Activated CD8-positive, alpha-beta T cell treated with anti-CD3 and anti-CD28 coated beads for 36 hours (primary cell): ENCODE results near the gene CASD1. TPM values are rescaled to one million over a fixed set of nuclear protein-coding genes. Genes with fewer than 3 reads are reported as not detected.

ENCODE experiments used
- ATAC-seq: fragments of 200-7000 bp; cut with Tn5 transposase; one replicate; pipeline ENCODE4 v1.10.0; 2021; ENCODE audit warnings: mild to moderate bottlenecking, moderate library complexity
- CTCF ChIA-PET: fragments of 350-600 bp; sonication (Branson Sonifier 250); formaldehyde crosslinking; loops from one replicate; lab custom pipeline; 2021; ENCODE audit warnings: antibody characterized with exemption; lab: Charles Lee
- POLR2A ChIA-PET: fragments of 350-600 bp; sonication (Branson Sonifier 250); formaldehyde crosslinking; loops from one replicate; lab custom pipeline; 2021; ENCODE audit warnings: antibody characterized with exemption; lab: Charles Lee
- DNase-seq: peaks from one replicate; pipeline ENCODE4 v3.0.0-alpha.2; 2020
- H3K27ac Mint-ChIP-seq: one replicate; pipeline ENCODE4 v1.8.0; 2021; ENCODE audit warnings: mild to moderate bottlenecking, mixed read lengths
- H3K27me3 Mint-ChIP-seq: one replicate; pipeline ENCODE4 v1.8.0; 2021; ENCODE audit warnings: mixed read lengths
- H3K36me3 Mint-ChIP-seq: one replicate; pipeline ENCODE4 v1.8.0; 2021; ENCODE audit warnings: low read depth, mixed read lengths
- H3K4me1 Mint-ChIP-seq: one replicate; pipeline ENCODE4 v1.8.0; 2021; ENCODE audit warnings: low read depth, mixed read lengths
- H3K4me3 Mint-ChIP-seq: one replicate; pipeline ENCODE4 v1.8.0; 2021; ENCODE audit warnings: mild to moderate bottlenecking, moderate library complexity, mixed read lengths
- H3K9me3 Mint-ChIP-seq: one replicate; pipeline ENCODE4 v1.8.0; 2021; ENCODE audit warnings: mixed read lengths
- CTCF ChIP-seq: fragments of 200-600 bp; IDR thresholded peaks from one replicate; pipeline ENCODE4 v1.8.0; 2022; ENCODE audit warnings: antibody characterized with exemption, mild to moderate bottlenecking
- intact Hi-C: fragments of 100-400 bp; cut with micrococcal nuclease; formaldehyde crosslinking; loops from one replicate; pipeline ENCODE4 v1.10.0; 2022
- total RNA-seq, 2 experiments: library from RNA; stranded (reverse); gene quantifications; one replicate each; pipeline ENCODE4 v1.2.3, GENCODE V29; 2021

Gene CASD1
- total RNA-seq, 2 experiments from 2014 or later = 12.9 to 17.0 TPM

GRCh38 chr7:94477878-94478277 is 31.7 kb upstream of the CASD1 start:
- ATAC-seq (no peak), DNase-seq (no peak)
- ChIA-PET CTCF (no interaction called here), POLR2A (no interaction called here)
- no peaks in the 10 kb centered on the region for H3K9me3 Mint-ChIP-seq
- peaks cover 11% of the 10 kb centered on the region for H3K27me3 Mint-ChIP-seq
- no peaks in the 10 kb centered on the region for H3K36me3 Mint-ChIP-seq
- H3K4me1 Mint-ChIP-seq = no peaks in the 10 kb centered on the region
- H3K4me3 Mint-ChIP-seq = no peak overlapping the region
- intact Hi-C loops = no loop called here
- no peak for TF ChIP-seq CTCF
- no peak overlapping the region for H3K27ac Mint-ChIP-seq

GRCh38 chr7:94478648-94479214 is 30.9 kb upstream of the CASD1 start:
- no peaks in the 10 kb centered on the region for H3K9me3 Mint-ChIP-seq
- no peak overlapping the region for H3K4me3 Mint-ChIP-seq
- no peaks in the 10 kb centered on the region for H3K4me1 Mint-ChIP-seq
- ATAC-seq (no peak), DNase-seq (no peak)
- H3K27ac Mint-ChIP-seq = no peak overlapping the region
- peaks cover 12% of the 10 kb centered on the region for H3K27me3 Mint-ChIP-seq
- CTCF ChIA-PET = no interaction called here
- POLR2A ChIA-PET = no interaction called here
- TF ChIP-seq CTCF = no peak
- intact Hi-C loops = no loop called here
- H3K36me3 Mint-ChIP-seq = no peaks in the 10 kb centered on the region

GRCh38 chr7:94481279-94481678 is 28.3 kb upstream of the CASD1 start:
- no peak for ATAC-seq
- H3K9me3 Mint-ChIP-seq = no peaks in the 10 kb centered on the region

GRCh38 chr7:94482796-94483195 is 26.8 kb upstream of the CASD1 start:
- Mint-ChIP-seq H3K27me3 (peaks cover 20% of the 10 kb centered on the region), H3K4me1 (no peaks in the 10 kb centered on the region), H3K36me3 (no peaks in the 10 kb centered on the region), H3K9me3 (no peaks in the 10 kb centered on the region), H3K27ac (no peak overlapping the region), H3K4me3 (no peak overlapping the region)
- ChIA-PET POLR2A (no interaction called here), CTCF (no interaction called here)
- intact Hi-C loops = no loop called here
- no peak for TF ChIP-seq CTCF
- ATAC-seq = no peak
- no peak for DNase-seq

More at GRCh38 chr7:94481279-94481678, 28.3 kb upstream of the CASD1 start:
- no peak for TF ChIP-seq CTCF
- H3K4me1 Mint-ChIP-seq = no peaks in the 10 kb centered on the region
- H3K27me3 Mint-ChIP-seq = peaks cover 18% of the 10 kb centered on the region
- intact Hi-C loops = no loop called here
- H3K36me3 Mint-ChIP-seq = no peaks in the 10 kb centered on the region
- ChIA-PET CTCF (interaction anchor here (1.1 to 1.6 kb wide), 2 partner anchors 32 to 176 kb away, joined by 4 read pairs; no protein-coding TSS in a partner anchor), POLR2A (no interaction called here)
- no peak for DNase-seq
- no peak overlapping the region for H3K27ac Mint-ChIP-seq
- no peak overlapping the region for H3K4me3 Mint-ChIP-seq

- H3K4me3 Mint-ChIP-seq = no peak overlapping the region
- CTCF ChIA-PET = no interaction called here
Measured at GRCh38 chr7:94483843-94484242, 25.8 kb upstream of the CASD1 start.

More at GRCh38 chr7:94483843-94484242, 25.8 kb upstream of the CASD1 start:
- ATAC-seq (no peak), DNase-seq (no peak)
- Mint-ChIP-seq H3K27me3 (peaks cover 27% of the 10 kb centered on the region), H3K27ac (no peak overlapping the region), H3K4me1 (no peaks in the 10 kb centered on the region), H3K36me3 (no peaks in the 10 kb centered on the region), H3K9me3 (no peaks in the 10 kb centered on the region)
- TF ChIP-seq CTCF = no peak
- intact Hi-C loops = no loop called here
- POLR2A ChIA-PET = no interaction called here
